ENCODE results near the gene DDR1. TPM values are rescaled to one million over a fixed set of nuclear protein-coding genes. Genes with fewer than 3 reads are reported as not detected.

Gene DDR1
- total RNA-seq, result 21.1 and 28.9 TPM in 2 replicates

GRCh38 chr6:30883685-30884520 lies at the start of gene DDR1:
TSS of gene DDR1 (plus strand) at chr6:30884519. CDS start at chr6:30888730, 4,211 bp downstream.

GRCh38 chr6:30907758-30908591 lies 23.7 kb downstream of the DDR1 start, which contains the start of gene GTF2H4:
TSS of gene GTF2H4 (plus strand) at chr6:30908207.

GRCh38 chr6:30914076-30914853 lies 29.9 kb downstream of the DDR1 start, which contains the start of gene VARS2:
TSS of gene VARS2 (plus strand) at chr6:30914238. CDS start at chr6:30914837, 599 bp downstream.

GRCh38 chr6:30931969-30932645 lies 47.8 kb downstream of the DDR1 start, which contains the start of gene SFTA2:
TSS of gene SFTA2 (minus strand) at chr6:30932170. CDS start at chr6:30932096, 74 bp downstream.

GRCh38 chr6:30940361-30940986 lies 56.2 kb downstream of the DDR1 start, which contains the start of gene MUCL3:
TSS of gene MUCL3 (plus strand) at chr6:30940973. CDS start at chr6:30941000, 27 bp downstream.

Other genes with a start within 250 kb of the DDR1 start
- 2.2 and 2.7 TPM in 2 replicates for gene C6orf136, start 237.4 kb upstream of the DDR1 start, total RNA-seq
- 29.3 and 36.6 TPM in 2 replicates for gene DHX16, start 211.5 kb upstream of the DDR1 start, total RNA-seq
- gene PPP1R18, start 197.9 kb upstream of the DDR1 start, total RNA-seq, result 40.8 and 43.5 TPM in 2 replicates
- 1.4 and 1.7 TPM in 2 replicates for gene NRM, start 193.5 kb upstream of the DDR1 start, total RNA-seq
- gene MDC1, start 167.2 kb upstream of the DDR1 start, total RNA-seq, result 2.4 and 3.2 TPM in 2 replicates
- 409 and 447 TPM in 2 replicates for gene TUBB, start 164.2 kb upstream of the DDR1 start, total RNA-seq
- 95.8 and 103 TPM in 2 replicates for gene FLOT1, start 141.8 kb upstream of the DDR1 start, total RNA-seq
- gene IER3, start 140.0 kb upstream of the DDR1 start, total RNA-seq, result 15.0 and 16.7 TPM in 2 replicates
- 10.3 and 10.6 TPM in 2 replicates for gene GTF2H4, start 23.7 kb downstream of the DDR1 start, total RNA-seq
- 13.4 and 14.9 TPM in 2 replicates for gene VARS2, start 29.7 kb downstream of the DDR1 start, total RNA-seq
- not detected in 2 replicates for gene SFTA2, start 47.7 kb downstream of the DDR1 start, total RNA-seq
- not detected in 2 replicates for gene MUCL3, start 56.5 kb downstream of the DDR1 start, total RNA-seq
- gene MUC21, start 99.2 kb downstream of the DDR1 start, total RNA-seq, result not detected in 2 replicates
- gene MUC22, start 126.0 kb downstream of the DDR1 start, total RNA-seq, result not detected in 2 replicates
- gene C6orf15, start 228.1 kb downstream of the DDR1 start, total RNA-seq, result not detected in 2 replicates
- 1.4 and 2.8 TPM in 2 replicates for gene PSORS1C1, start 230.3 kb downstream of the DDR1 start, total RNA-seq
- not detected in 2 replicates for gene CDSN, start 235.9 kb downstream of the DDR1 start, total RNA-seq